ENCODE measurements around the gene SLC29A3. TPM values are rescaled to one million over a fixed set of nuclear protein-coding genes. Genes with fewer than 3 reads are reported as not detected.
"Not testable (repeated sequence)": the region's sequence is repeated elsewhere in the genome, so short reads cannot be mapped to it uniquely, and the experiment has no call there.

The SLC29A3 gene
- total and polyA plus RNA-seq, 8 donors: 7.6 to 13.4 (median 8.1) TPM

- TF ChIP-seq CTCF (IDR thresholded peaks at IDR 0.05): no peak
- no peaks in the 10 kb centered on the region for H3K27me3 ChIP-seq
- no peaks in the 10 kb centered on the region for H3K9me3 ChIP-seq
- peaks cover 0 to 46% of the 10 kb centered on the region in 2 donors for H3K36me3 ChIP-seq
- no peak for ATAC-seq
- DNase-seq: peak in 1 of 4 donors; percentile 28
- H3K4me3 ChIP-seq: no peak overlapping the region
- peaks cover 0 to 9% of the 10 kb centered on the region in 2 donors for H3K4me1 ChIP-seq
- intact Hi-C loops (cut with DNase I): no loop called here
- H3K27ac ChIP-seq: no peak overlapping the region
Measured at GRCh38 chr10:71294856-71295255, 24.2 kb upstream of the SLC29A3 start.

GRCh38 chr10:71295641-71296040, 23.4 kb upstream of the SLC29A3 start:
- Histone ChIP-seq H3K27ac (no peak overlapping the region), H3K4me1 (peaks cover 0 to 9% of the 10 kb centered on the region in 2 donors), H3K4me3 (no peak overlapping the region), H3K27me3 (no peaks in the 10 kb centered on the region), H3K9me3 (no peaks in the 10 kb centered on the region), H3K36me3 (peaks cover 0 to 46% of the 10 kb centered on the region in 2 donors)
- intact Hi-C loops (cut with DNase I): no loop called here
- no peak for TF ChIP-seq CTCF (IDR thresholded peaks at IDR 0.05)
- ATAC-seq: no peak
- peak in 1 of 4 donors; percentile 43 for DNase-seq

GRCh38 chr10:71296086-71296485, 23.0 kb upstream of the SLC29A3 start:
- intact Hi-C loops (cut with DNase I): no loop called here
- peak in 1 of 4 donors; percentile 50 for DNase-seq
- Histone ChIP-seq H3K4me3 (no peak overlapping the region), H3K9me3 (no peaks in the 10 kb centered on the region), H3K4me1 (peaks cover 0 to 9% of the 10 kb centered on the region in 2 donors), H3K36me3 (peaks cover 0 to 50% of the 10 kb centered on the region in 2 donors), H3K27me3 (no peaks in the 10 kb centered on the region), H3K27ac (no peak overlapping the region)
- ATAC-seq: no peak
- no peak for TF ChIP-seq CTCF (IDR thresholded peaks at IDR 0.05)

- H3K27ac ChIP-seq; H3K9me3 ChIP-seq; intact Hi-C loops (cut with DNase I); H3K4me3 ChIP-seq; H3K27me3 ChIP-seq; ATAC-seq; H3K4me1 ChIP-seq: not testable (repeated sequence)
- peaks cover 0 to 46% of the 10 kb centered on the region in 2 donors for H3K36me3 ChIP-seq
- DNase-seq: peak in 1 of 4 donors; percentile 20
Measured at GRCh38 chr10:71296811-71297210, 22.2 kb upstream of the SLC29A3 start.

- no peaks in the 10 kb centered on the region for H3K27me3 ChIP-seq
- H3K4me3 ChIP-seq: no peak overlapping the region
- H3K9me3 ChIP-seq: no peaks in the 10 kb centered on the region
- no peak overlapping the region for H3K27ac ChIP-seq
- TF ChIP-seq CTCF (IDR thresholded peaks at IDR 0.05): no peak
- ATAC-seq: no peak
- H3K4me1 ChIP-seq: peaks cover 0 to 9% of the 10 kb centered on the region in 2 donors
- H3K36me3 ChIP-seq: peaks cover 0 to 44% of the 10 kb centered on the region in 2 donors
- no peak for DNase-seq
- intact Hi-C loops (cut with DNase I): no loop called here
Measured at GRCh38 chr10:71297343-71297742, 21.7 kb upstream of the SLC29A3 start.
